SH-SY5Y (cell line): ENCODE data around the gene DIP2C.

ENCODE experiments used
- GATA2 ChIP-seq: IDR thresholded peaks from 2 replicates; pipeline ENCODE4 v1.6.1; 2011; ENCODE audit warnings: mild to moderate bottlenecking, low read depth, low read length
- GATA3 ChIP-seq: IDR thresholded peaks from 2 replicates; pipeline ENCODE4 v1.6.1; 2011; ENCODE audit warnings: low read depth, mild to moderate bottlenecking, low read length, moderate library complexity

DNA sequence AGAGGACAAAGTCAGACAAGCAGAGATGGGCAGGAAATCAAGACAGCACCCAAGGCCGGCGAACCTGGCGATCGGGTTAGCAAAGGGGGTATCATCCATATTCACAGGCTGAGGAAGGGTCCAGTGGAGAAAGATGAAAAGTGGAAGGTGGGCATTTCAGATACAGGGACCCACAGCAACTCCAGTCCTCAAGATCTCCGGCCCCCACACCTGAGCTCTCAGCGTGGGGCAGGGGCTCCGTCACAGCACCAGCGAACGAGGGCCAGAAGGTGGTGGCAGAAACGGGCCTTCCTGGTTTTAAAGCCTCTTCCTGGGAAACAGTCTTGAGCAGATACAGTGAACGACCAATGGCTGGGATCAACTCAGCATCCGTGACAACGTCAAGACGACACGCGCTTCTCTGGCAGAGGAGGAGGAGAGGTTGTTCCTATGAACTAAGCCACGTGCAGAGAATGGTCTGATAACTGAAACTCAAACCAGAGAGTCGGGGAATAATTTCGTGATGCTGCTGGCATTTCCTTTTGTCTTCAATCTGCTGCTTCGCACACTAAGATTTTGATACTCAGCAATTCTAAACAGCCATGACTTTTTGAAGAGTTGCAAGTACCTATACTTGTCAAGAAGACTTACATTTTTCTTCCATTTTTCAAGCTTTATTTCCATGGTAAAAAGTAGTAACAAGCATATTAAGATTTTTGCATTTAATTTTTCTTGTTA is 334.4 kb downstream of the DIP2C start:
- TF ChIP-seq GATA3 (no peak), GATA2 (no peak)
